Fibroblast of villous mesenchyme (primary cell): ENCODE measurements around the gene SLC29A2. TPM values are rescaled to one million over a fixed set of nuclear protein-coding genes. Genes with fewer than 3 reads are reported as not detected.
"Not testable (repeated sequence)": the region's sequence is repeated elsewhere in the genome, so short reads cannot be mapped to it uniquely, and the experiment has no call there.

Experiments
- DNase-seq: peaks from one replicate; pipeline ENCODE4 v3.0.0-alpha.2; 2010; ENCODE audit warnings: low read depth
- H3K4me3 ChIP-seq: 2 replicates; pipeline ENCODE4 v1.5.1; 2011; ENCODE audit warnings: low read depth, mild to moderate bottlenecking, low read length
- total RNA-seq: library from RNA; depleted of rRNA; stranded (reverse); fragments of >200 nt; gene quantifications from 2 replicates; pipeline ENCODE4 v1.2.3, GENCODE V29; 2012
- TF ChIP-seq, protein P1 (sequence below): IDR thresholded peaks from 2 replicates; pipeline ENCODE4 v1.5.1; 2012; ENCODE audit warnings: low read depth, mild to moderate bottlenecking, low read length; ENCODE audit not compliant: insufficient read depth

The SLC29A2 gene
- total RNA-seq, 1 donor: 0.86 TPM

DNA sequence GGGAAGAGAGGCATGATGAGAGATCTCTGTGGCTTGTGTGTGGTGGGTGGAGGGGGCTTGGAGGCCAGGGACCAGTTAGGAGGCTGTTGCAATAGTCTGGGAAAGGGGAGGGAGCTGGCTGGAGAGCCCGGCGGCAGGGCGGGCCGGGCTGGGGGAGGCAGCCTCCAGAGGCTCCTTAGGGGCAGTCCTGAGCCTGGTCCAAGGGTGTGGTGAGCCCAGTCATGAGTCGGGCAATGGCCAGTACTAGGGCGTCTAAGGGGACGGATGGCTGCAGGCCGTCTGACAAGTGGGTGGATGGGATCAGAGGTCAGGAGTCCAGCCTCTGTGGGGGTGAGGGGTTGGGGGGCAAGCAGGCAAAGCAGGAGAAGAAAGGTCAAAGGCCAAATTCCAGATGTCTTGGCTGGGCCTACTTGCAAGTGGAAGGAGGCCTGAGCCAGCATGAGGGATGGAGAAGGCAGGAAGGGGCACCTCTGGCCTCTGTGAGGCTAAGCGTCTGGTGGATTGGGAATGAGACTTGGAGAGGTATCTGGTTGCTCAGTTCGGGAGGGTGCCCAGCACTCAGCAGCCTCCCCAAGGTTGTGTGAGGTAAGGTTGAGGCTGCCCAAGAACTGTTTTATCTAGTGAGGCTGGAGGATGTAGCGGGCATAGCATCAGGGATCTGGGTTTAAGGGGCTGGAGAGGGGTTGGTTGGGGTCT lies 48.7 kb downstream of the SLC29A2 start:
- peak; percentile 81 for DNase-seq
- TF ChIP-seq, protein P1, sequence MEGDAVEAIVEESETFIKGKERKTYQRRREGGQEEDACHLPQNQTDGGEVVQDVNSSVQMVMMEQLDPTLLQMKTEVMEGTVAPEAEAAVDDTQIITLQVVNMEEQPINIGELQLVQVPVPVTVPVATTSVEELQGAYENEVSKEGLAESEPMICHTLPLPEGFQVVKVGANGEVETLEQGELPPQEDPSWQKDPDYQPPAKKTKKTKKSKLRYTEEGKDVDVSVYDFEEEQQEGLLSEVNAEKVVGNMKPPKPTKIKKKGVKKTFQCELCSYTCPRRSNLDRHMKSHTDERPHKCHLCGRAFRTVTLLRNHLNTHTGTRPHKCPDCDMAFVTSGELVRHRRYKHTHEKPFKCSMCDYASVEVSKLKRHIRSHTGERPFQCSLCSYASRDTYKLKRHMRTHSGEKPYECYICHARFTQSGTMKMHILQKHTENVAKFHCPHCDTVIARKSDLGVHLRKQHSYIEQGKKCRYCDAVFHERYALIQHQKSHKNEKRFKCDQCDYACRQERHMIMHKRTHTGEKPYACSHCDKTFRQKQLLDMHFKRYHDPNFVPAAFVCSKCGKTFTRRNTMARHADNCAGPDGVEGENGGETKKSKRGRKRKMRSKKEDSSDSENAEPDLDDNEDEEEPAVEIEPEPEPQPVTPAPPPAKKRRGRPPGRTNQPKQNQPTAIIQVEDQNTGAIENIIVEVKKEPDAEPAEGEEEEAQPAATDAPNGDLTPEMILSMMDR: no peak
- H3K4me3 ChIP-seq: no peak overlapping the region

DNA sequence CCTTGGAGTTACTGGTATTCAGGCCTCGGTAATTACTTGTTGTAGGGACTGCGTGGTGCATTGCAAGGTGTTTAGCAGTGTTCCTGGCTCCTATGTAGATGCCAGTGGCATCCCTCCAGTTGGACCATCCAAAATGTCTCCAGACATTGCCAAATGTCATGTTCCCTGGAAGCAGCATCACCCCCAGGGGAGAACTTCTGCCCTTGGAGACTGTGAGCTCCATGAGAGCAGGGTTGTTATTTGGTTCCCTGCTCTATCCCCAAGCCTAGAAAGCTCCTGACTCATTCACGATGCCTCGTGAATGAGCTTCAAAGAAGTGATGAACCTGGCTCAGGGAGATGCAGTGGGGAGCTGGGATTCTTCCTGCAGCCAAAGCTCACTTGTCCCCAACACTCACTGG lies 50.0 kb downstream of the SLC29A2 start:
- no peak for DNase-seq
- H3K4me3 ChIP-seq: no peak overlapping the region
- TF ChIP-seq, protein P1: no peak

DNA sequence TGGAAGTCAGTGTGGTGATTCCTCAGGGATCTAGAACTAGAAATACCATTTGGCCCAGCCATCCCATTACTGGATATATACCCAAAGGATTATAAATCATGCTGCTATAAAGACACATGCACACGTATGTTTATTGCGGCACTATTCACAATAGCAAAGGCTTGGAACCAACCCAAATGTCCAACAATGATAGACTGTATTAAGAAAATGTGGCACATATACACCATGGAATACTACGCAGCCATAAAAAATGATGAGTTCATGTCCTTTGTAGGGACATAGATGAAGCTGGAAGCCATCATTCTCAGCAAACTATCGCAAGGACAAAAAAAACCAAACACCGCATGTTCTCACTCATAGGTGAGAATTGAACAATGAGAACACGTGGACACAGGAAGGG lies 50.8 kb downstream of the SLC29A2 start:
- H3K4me3 ChIP-seq, DNase-seq: not testable (repeated sequence)

DNA sequence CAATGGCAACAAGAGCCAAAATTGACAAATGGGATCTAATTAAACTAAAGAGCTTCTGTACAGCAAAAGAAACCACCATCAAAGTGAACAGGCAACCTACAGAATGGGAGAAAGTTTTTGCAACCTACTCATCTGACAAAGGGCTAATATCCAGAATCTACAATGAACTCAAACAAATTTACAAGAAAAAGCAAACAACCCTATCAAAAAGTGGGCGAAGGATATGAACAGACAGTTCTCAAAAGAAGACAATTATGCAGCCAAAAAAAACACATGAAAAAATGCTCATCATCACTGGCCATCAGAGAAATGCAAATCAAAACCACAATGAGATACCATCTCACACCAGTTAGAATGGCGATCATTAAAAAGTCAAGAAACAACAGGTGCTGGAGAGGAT lies 51.3 kb downstream of the SLC29A2 start:
- not testable (repeated sequence) for DNase-seq, H3K4me3 ChIP-seq

DNA sequence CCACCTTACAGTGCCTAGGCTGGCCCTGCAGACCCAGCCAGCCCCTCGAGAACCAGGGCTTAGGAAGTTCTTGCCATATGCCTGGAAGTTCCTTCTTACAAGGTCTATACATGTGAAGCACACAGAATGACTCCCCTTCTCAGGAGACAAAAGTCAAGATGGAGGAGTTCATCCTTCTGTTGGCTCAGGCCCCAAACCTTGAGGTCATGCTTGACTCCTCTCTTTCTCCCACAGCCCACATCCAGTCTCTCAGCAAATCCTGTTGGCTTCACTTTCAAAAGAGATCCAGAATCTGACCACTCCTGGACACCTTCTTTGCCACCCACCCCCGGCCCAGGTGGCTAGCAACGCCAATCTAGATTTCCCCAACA lies 53.0 kb downstream of the SLC29A2 start:
- DNase-seq: no peak
- no peak overlapping the region for H3K4me3 ChIP-seq
- TF ChIP-seq, protein P1: no peak

DNA sequence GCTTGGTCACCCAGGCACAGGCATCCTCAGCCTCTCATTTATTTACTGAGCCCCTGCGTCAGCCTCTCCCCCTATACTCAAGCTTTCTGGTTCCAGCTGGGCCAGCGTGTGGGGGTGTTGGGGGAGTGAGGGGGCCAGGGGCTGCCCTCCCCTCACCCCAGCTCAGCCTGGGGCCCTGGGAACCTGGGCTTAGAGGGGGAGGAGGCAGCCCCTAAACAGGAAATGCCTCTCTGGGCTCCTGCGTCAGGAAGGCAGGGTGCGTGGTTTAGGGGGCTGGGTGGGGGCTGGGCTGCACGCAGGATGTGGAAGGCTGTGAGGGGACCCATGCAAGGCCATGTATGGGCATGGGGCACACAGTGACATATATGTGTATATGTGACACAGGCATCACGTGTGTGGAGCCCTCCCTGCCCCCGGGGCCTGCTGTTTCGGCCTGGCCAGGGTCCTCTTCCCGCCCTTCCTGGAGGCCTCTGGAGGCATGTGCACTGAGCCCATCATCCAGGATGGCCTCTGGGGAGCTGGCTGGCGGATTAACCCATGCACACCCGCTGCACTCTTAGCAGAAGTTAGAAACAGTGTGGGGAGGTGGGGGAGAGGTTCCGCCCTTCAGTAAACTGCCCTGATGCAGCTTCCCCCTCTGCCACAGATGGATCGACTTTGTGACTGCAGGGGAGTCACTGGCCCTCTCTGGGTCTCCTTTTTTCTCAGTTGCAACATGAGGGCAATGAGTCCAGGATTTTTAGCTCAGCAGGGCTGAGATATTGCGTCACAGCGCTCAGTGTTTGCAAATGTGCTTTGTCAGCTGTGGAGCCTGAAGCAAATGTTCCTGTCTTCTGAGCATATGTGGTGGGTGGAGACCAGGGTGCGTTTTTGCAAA lies 53.6 kb downstream of the SLC29A2 start:
- TF ChIP-seq, protein P1: no peak
- peak; percentile 99 for DNase-seq
- no peak overlapping the region for H3K4me3 ChIP-seq

DNA sequence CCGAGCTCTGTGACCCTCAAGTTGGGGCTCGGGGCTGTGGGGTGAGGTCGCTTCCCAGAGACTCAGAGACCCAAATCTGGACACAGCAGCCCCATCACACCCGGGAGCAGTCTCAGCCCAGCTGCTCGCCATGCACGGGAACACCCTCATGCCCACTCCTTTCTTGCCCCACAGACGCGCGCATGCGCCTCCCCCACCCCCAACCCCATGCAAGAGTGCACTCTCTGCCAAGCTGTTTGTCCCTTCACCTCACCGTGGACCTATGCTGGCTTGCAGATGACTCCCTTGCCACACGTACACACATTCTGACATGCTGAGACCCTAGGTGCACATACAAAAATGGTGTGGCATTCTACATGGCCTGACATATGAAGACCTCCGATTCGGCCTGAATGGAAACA lies 54.2 kb downstream of the SLC29A2 start:
- TF ChIP-seq, protein P1: no peak
- peak overlapping the region; percentile 34 for H3K4me3 ChIP-seq
- DNase-seq: peak; percentile 83
